Bone marrow (tissue), 2 donors: ENCODE measurements around the gene SPG7.

Experiments used
- DNase-seq, 2 donors: peaks; one replicate each; lab custom pipeline; 2025; lab: John Stamatoyannopoulos, UW

SPG7 gene

GRCh38 chr16:89600956-89601355 is 92.8 kb downstream of the SPG7 start:
- DNase-seq = no peak

- DNase-seq = no peak
Measured at GRCh38 chr16:89601906-89602272, 93.7 kb downstream of the SPG7 start.

GRCh38 chr16:89602273-89602951 is 94.2 kb downstream of the SPG7 start:
- DNase-seq = peak in 1 of 2 donors; percentile 77

- DNase-seq = no peak
Measured at GRCh38 chr16:89602952-89603590, 94.9 kb downstream of the SPG7 start.

GRCh38 chr16:89604764-89605163 is 96.6 kb downstream of the SPG7 start:
- no peak for DNase-seq

GRCh38 chr16:89605186-89605970 is 97.2 kb downstream of the SPG7 start:
- DNase-seq = no peak

GRCh38 chr16:89606006-89606405 is 97.8 kb downstream of the SPG7 start:
- DNase-seq = no peak
